ENCODE data around the gene HOOK2.
"Not testable (repeated sequence)": the region's sequence is repeated elsewhere in the genome, so short reads cannot be mapped to it uniquely, and the experiment has no call there.

HOOK2 gene

DNA sequence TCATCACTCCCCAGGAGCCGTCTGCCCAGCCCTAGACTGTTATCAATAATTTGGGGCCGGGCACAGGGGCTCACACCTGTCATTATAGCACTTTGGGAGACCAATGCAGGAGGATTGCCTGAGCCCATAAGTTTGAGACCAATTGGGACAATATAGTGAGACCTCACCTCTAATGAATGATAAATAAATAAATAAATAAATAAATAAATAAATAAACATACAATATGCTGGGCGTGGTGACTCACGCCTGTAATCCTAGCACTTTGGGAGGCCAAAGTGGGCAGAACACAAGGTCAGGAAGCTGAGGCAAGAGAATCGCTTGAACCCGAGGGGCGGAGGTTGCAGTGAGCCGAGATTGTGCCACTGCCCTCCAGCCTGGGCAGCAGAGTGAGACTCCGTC, 62.0 kb downstream of the HOOK2 start:
- not testable (repeated sequence) for H3K4me1 Mint-ChIP-seq, ATAC-seq, H3K27me3 Mint-ChIP-seq, H3K9me3 Mint-ChIP-seq, H3K27ac Mint-ChIP-seq, H3K4me3 Mint-ChIP-seq, DNase-seq
- H3K36me3 Mint-ChIP-seq (ENCODE audit: low read depth) = peaks cover 55% of the 10 kb centered on the region
